Spleen (tissue), 11 donors: Measurements from ENCODE around the gene ACLY. TPM values are rescaled to one million over a fixed set of nuclear protein-coding genes. Genes with fewer than 3 reads are reported as not detected.
"Not testable (repeated sequence)": the region's sequence is repeated elsewhere in the genome, so short reads cannot be mapped to it uniquely, and the experiment has no call there.

ENCODE experiments used
- DNase-seq: peaks from one replicate; pipeline ENCODE4 v3.0.0-alpha.2; 2020
- H3K27ac ChIP-seq, 8 donors: fragments of 200-600 bp; sonication (generic) in 7 of 8; 1 replicate in 4 of 8; 2 replicates in 4 of 8; pipeline versions ENCODE4 v1.5.0 to v1.8.0; 2016 to 2021; ENCODE audit warnings: inconsistent platforms in 4 of 8, mild to moderate bottlenecking in 4 of 8, moderate library complexity in 1 of 8
- H3K27me3 ChIP-seq, 7 donors: fragments of 200-600 bp; sonication (generic) in 6 of 7; replicated peaks in 1 of 7; 1 replicate in 4 of 7; 2 replicates in 3 of 7; pipeline versions ENCODE4 v1.5.0 to v1.8.0; 2016 to 2021; ENCODE audit warnings: inconsistent platforms in 3 of 7, mild to moderate bottlenecking in 1 of 7
- H3K36me3 ChIP-seq, 6 donors: fragments of 200-600 bp; sonication (generic) in 5 of 6; 1 replicate in 4 of 6; 2 replicates in 2 of 6; pipeline versions ENCODE4 v1.5.0 to v1.8.0; 2016 to 2021; ENCODE audit warnings: inconsistent platforms in 2 of 6
- H3K4me1 ChIP-seq, 6 donors: fragments of 200-600 bp; sonication (generic) in 5 of 6; 1 replicate in 3 of 6; 2 replicates in 3 of 6; pipeline versions ENCODE4 v1.5.0 to v1.8.0; 2016 to 2021; ENCODE audit warnings: inconsistent platforms in 3 of 6
- H3K4me3 ChIP-seq, 8 donors: fragments of 200-600 bp; sonication (generic) in 7 of 8; 1 replicate in 4 of 8; 2 replicates in 4 of 8; pipeline versions ENCODE4 v1.5.0 to v1.8.0; 2016 to 2021; ENCODE audit warnings: inconsistent platforms in 4 of 8, mild to moderate bottlenecking in 4 of 8, moderate library complexity in 2 of 8
- H3K9me3 ChIP-seq, 8 donors: fragments of 200-600 bp; sonication (generic) in 7 of 8; 1 replicate in 4 of 8; 2 replicates in 4 of 8; pipeline versions ENCODE4 v1.5.0 to v1.8.0; 2016 to 2021; ENCODE audit warnings: inconsistent platforms in 4 of 8
- POLR2A ChIP-seq, 3 donors: fragments of 450-650 bp; IDR thresholded peaks; one replicate each; pipeline ENCODE4 v1.5.1; 2017; ENCODE audit warnings: antibody characterized with exemption in 3 of 3, mild to moderate bottlenecking in 1 of 3
- POLR2AphosphoS5 ChIP-seq, 3 donors: sonication (generic); formaldehyde crosslinking; IDR thresholded peaks; one replicate each; pipeline ENCODE4 v1.5.1; 2017; ENCODE audit warnings: antibody characterized with exemption in 3 of 3
- WGBS, 5 donors: extraction: QIAGEN DNeasy Blood & Tissue Kit in 3 of 5; methylation state at CpG; one replicate each; pipeline versions ENCODE4 v1.1.5 to v1.1.7; 2013 to 2018; 5-methylcytosine and 5-hydroxymethylcytosine counted together
- intact Hi-C: fragments of 100-400 bp; cut with DNase I; formaldehyde crosslinking; loops from one replicate; pipeline ENCODE4 v1.15.0; 2023; ENCODE audit warnings: low total_unique reads
- polyA plus RNA-seq, 3 donors: library from polyadenylated mRNA; stranded (reverse); fragments of 200-250 nt; gene quantifications; one replicate each; pipeline ENCODE4 v1.2.1, GENCODE V29; 2013
- total RNA-seq, 7 donors: library from RNA; depleted of rRNA in 3 of 7; stranded (reverse); fragments of >200 nt in 3 of 7; fragmentation: NEBNext Ultra II Directional in 4 of 7; extraction: Animal tissue kit (Norgen Biotek cat#: 25700) in 4 of 7; gene quantifications; one replicate each; pipeline versions ENCODE4 v1.1.0 to v1.2.1, GENCODE V29; 2016 to 2021
- TF ChIP-seq, protein P1 (sequence below), 11 experiments: fragments of 200-600 bp in 7 of 11; fragments of 450-650 bp in 4 of 11; sonication (generic) in 4 of 11; IDR thresholded peaks in 8 of 11; conservative IDR thresholded peaks in 3 of 11; 1 replicate in 7 of 11; 2 replicates in 4 of 11; pipeline versions ENCODE4 v1.4.0 to v1.8.0; 2016 to 2021; ENCODE audit warnings: antibody characterized with exemption in 11 of 11, inconsistent platforms in 4 of 11, mild to moderate bottlenecking in 1 of 11
- donor health status: healthy with polysubstance abuse.
- donor health status: DM: no; HTN: no; CAD: no; lungs with moderate emphysema.
- donor health status: DM: no; HTN: no; CAD: no.
- donor health status: Bipolar disorder and iron deficiency.
- donor health status: healthy.
- donor health status: DM: no; HTN: no; CAD: no.
- donor health status: DM: yes; HTN: yes; CAD: no.

The ACLY gene
- total and polyA plus RNA-seq, 10 donors = 17.7 to 112 (median 80.2) TPM

DNA sequence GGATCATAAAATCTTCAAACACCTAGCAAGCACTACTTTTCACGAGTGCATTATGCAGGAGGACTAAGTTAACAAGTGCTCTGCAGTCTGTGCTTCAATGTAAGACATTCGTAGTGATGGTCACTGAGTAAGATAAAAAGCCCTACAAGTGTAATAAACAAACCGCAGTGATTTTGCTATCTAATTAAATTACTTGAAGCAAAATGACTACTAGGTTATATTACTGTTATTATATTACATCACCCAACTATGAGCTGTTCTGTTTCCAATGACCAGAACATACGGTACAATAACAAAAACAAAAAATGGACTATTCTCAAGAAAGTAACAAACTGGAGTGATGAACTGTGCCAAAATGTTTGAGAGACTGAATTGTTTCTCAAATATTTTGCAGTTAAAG lies 70.0 kb downstream of the ACLY start:
- Histone ChIP-seq H3K36me3 (peaks cover 0 to 39% (median 7%) of the 10 kb centered on the region in 6 donors), H3K27me3 (no peaks in the 10 kb centered on the region), H3K9me3 (no peaks in the 10 kb centered on the region), H3K27ac (no peak overlapping the region), H3K4me3 (no peak overlapping the region), H3K4me1 (peaks cover 0 to 47% (median 16%) of the 10 kb centered on the region in 6 donors)
- intact Hi-C loops = no loop called here
- 83 to 95% (median 87%) methylated on average over 4 of the region's 4 CpGs for WGBS, 5 donors
- TF ChIP-seq POLR2A (IDR thresholded peaks at IDR 0.05) (no peak), POLR2AphosphoS5 (IDR thresholded peaks at IDR 0.05) (no peak)
- TF ChIP-seq, protein P1, sequence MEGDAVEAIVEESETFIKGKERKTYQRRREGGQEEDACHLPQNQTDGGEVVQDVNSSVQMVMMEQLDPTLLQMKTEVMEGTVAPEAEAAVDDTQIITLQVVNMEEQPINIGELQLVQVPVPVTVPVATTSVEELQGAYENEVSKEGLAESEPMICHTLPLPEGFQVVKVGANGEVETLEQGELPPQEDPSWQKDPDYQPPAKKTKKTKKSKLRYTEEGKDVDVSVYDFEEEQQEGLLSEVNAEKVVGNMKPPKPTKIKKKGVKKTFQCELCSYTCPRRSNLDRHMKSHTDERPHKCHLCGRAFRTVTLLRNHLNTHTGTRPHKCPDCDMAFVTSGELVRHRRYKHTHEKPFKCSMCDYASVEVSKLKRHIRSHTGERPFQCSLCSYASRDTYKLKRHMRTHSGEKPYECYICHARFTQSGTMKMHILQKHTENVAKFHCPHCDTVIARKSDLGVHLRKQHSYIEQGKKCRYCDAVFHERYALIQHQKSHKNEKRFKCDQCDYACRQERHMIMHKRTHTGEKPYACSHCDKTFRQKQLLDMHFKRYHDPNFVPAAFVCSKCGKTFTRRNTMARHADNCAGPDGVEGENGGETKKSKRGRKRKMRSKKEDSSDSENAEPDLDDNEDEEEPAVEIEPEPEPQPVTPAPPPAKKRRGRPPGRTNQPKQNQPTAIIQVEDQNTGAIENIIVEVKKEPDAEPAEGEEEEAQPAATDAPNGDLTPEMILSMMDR (IDR thresholded peaks at IDR 0.05 in 8 of 11, conservative IDR thresholded peaks at IDR 0.05 in 3 of 11) = no peak
- no peak for DNase-seq

DNA sequence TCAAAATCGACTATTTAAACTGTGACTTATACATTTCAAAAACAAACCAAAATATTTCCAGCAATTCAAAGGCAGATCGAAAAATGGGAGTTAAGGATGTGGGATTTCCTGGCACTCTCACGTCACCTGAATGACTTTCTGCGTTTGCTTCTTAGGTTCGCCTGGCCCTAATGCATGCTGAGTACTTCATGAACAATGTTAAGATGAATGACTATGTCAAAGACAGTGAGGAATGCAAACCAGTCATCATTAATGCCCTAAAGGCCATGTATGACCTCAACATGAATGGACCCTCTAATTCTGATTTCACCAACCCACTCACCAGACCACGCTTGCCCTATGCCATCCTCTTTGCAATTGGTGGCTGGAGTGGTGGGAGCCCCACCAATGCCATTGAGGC lies 73.8 kb downstream of the ACLY start:
- Histone ChIP-seq H3K4me3 (no peak overlapping the region), H3K9me3 (no peaks in the 10 kb centered on the region), H3K27ac (no peak overlapping the region), H3K27me3 (no peaks in the 10 kb centered on the region), H3K36me3 (peaks cover 0 to 9% (median 0%) of the 10 kb centered on the region in 6 donors), H3K4me1 (peaks cover 0 to 14% (median 1%) of the 10 kb centered on the region in 6 donors)
- 92 to 96% (median 93%) methylated on average over 6 of the region's 6 CpGs for WGBS, 5 donors
- TF ChIP-seq, protein P1 (IDR thresholded peaks at IDR 0.05 in 8 of 11, conservative IDR thresholded peaks at IDR 0.05 in 3 of 11) = no peak
- TF ChIP-seq POLR2AphosphoS5 (IDR thresholded peaks at IDR 0.05) (no peak), POLR2A (IDR thresholded peaks at IDR 0.05) (no peak)
- no peak for DNase-seq
- intact Hi-C loops = no loop called here

- H3K36me3 ChIP-seq, H3K27ac ChIP-seq, H3K9me3 ChIP-seq, intact Hi-C loops, H3K27me3 ChIP-seq, H3K4me3 ChIP-seq, DNase-seq: not testable (repeated sequence)
- peaks cover 0 to 13% (median 7%) of the 10 kb centered on the region in 6 donors for H3K4me1 ChIP-seq
- 63 to 82% (median 70%) methylated on average over 6 of the region's 6 CpGs for WGBS, 5 donors
These were observed 78.0 kb downstream of the ACLY start for GRCh38 chr17:41840781-41841180.

DNA sequence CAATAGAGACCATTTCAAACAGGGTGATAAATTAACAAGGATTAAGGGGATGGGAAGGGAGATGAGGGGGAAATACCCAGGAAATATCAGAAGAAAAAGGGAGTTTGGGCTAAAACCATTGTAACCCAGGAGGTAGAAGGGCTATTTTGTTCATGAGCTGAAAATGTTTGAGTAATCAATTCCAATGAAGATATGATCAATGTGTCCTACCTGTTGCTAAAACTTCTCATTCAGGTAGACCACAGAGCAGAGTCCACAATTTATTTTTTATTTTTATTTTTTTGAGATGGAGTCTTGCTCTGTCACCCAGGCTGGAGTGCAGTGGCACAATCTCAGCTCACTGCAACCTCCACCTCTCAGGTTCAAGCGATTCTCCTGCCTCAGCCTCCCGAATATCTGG lies 79.3 kb downstream of the ACLY start:
- H3K36me3 ChIP-seq, H3K27me3 ChIP-seq: not testable (repeated sequence)

DNA sequence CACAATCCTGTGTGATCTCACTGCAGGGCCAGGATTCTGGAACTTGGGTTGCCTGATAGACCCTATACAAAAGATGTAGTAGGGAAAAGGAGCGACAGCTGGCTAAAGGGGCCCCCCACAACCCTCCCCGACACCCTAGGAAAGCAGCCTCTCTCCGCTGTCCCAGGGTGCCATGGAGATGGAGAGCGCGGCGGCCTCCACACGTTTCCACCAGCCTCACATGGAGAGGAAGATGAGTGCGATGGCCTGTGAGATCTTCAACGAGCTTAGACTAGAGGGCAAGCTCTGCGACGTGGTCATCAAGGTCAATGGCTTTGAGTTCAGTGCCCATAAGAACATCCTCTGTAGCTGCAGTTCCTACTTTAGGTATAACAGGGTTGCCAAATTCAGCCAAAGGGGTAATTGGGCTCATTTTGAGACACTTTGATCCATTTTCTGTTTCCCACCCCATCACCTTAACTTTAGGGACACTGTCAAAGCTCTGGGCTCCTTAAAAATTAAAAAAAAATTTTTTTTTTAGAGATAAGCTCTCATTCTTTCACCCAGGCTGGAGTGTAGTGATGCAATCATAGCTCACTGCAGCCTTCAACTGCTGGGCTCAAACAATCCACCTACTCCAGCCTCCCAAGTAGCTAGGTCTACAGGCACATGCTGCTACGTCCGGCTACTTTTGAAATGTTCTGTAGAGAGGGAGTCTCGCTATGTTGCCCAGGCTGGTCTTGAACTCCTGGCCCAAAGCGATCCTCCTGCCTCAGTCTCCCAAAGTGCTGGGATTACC lies 80.8 kb downstream of the ACLY start, which contains the start of gene KLHL10:
Gene KLHL10, plus strand, starts transcription at position 65 of the 778 bp plus-strand sequence. Its CDS starts 108 bp downstream, at position 173.
- Histone ChIP-seq H3K9me3 (no peaks in the 10 kb centered on the region), H3K4me3 (peak within 1 kb of the TSS in 5 of 8 donors; percentile 81 to 93 (median 83)), H3K27ac (no peak within 1 kb of the TSS), H3K4me1 (peaks cover 4 to 23% (median 18%) of the 10 kb centered on the region in 6 donors), H3K36me3 (peaks cover 0 to 9% (median 0%) of the 10 kb centered on the region in 6 donors), H3K27me3 (peaks cover 0 to 8% (median 0%) of the 10 kb centered on the region in 7 donors)
- TF ChIP-seq POLR2A (IDR thresholded peaks at IDR 0.05) = no peak
- no peak for TF ChIP-seq POLR2AphosphoS5 (IDR thresholded peaks at IDR 0.05)
- TF ChIP-seq, protein P1 (IDR thresholded peaks at IDR 0.05 in 8 of 11, conservative IDR thresholded peaks at IDR 0.05 in 3 of 11) = no peak
- intact Hi-C loops = no loop called here
- 90 to 92% (median 91%) methylated on average over 14 to 15 of the region's 15 CpGs for WGBS, 5 donors
- DNase-seq = no peak

More for the DNA sequence above, 79.3 kb downstream of the ACLY start:
- H3K4me3 ChIP-seq, intact Hi-C loops, H3K9me3 ChIP-seq, DNase-seq, H3K27ac ChIP-seq: not testable (repeated sequence)
- H3K4me1 ChIP-seq = peaks cover 4 to 23% (median 17%) of the 10 kb centered on the region in 6 donors
- WGBS, 5 donors = 91 to 100% (median 94%) methylated on average over 2 of the region's 2 CpGs
